SH-SY5Y (cell line): ENCODE results near the gene BAIAP2L2.

Experiments
- GATA2 ChIP-seq: IDR thresholded peaks from 2 replicates; pipeline ENCODE4 v1.6.1; 2011; ENCODE audit warnings: mild to moderate bottlenecking, low read depth, low read length
- GATA3 ChIP-seq: IDR thresholded peaks from 2 replicates; pipeline ENCODE4 v1.6.1; 2011; ENCODE audit warnings: low read depth, mild to moderate bottlenecking, low read length, moderate library complexity

DNA sequence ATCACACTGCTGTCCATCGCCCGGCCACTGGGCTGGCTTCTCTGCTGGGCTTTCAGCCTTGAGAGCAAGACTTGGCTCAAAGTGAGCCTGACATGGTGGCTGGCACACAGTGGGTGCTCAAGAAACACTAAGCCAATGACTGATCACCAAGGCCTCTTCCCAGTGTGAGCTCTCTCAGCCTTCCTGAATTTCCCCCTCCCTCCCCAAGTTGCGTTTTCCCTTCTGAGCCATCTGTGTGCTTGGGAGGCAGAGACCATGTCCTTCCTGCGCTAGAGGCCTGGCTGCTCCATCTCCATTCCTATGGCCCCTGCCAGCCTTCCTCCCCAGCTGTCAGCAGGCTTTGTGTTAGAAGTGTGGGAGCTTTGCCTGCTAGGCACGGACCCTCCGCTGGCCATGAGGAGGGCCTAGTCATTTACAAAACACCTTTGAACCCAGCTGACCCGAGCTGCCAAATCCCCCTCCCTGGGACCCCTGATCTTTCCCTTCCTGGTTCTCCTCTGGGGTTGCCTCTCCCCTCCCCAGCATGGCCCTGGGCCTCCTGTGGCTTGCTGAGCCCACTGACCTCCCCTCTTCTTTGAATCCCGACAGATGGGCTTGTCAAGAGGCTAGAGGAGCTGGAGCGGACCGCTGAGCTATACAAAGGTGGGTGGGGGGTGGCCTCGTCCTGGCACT, 40.1 kb downstream of the BAIAP2L2 start:
- TF ChIP-seq GATA3 (no peak), GATA2 (no peak)
